Liver (tissue), 9 donors: ENCODE data around the gene OR10R2. TPM values are rescaled to one million over a fixed set of nuclear protein-coding genes. Genes with fewer than 3 reads are reported as not detected.

Experiments
- DNase-seq: peaks from one replicate; pipeline ENCODE4 v3.0.0-alpha.2; 2017; ENCODE audit warnings: low spot score
- H3K27ac ChIP-seq, 2 donors: one replicate each; pipeline ENCODE4 v1.7.0; 2013; ENCODE audit warnings: inconsistent platforms in 2 of 2, low read length in 2 of 2, control low read depth in 1 of 2, low read depth in 1 of 2, mild to moderate bottlenecking in 1 of 2
- H3K27me3 ChIP-seq, 4 donors: one replicate each; pipeline versions ENCODE4 v1.6.1 to v1.7.0; 2013; ENCODE audit warnings: low read length in 3 of 4, inconsistent platforms in 1 of 4, mild to moderate bottlenecking in 1 of 4, moderate library complexity in 1 of 4; ENCODE audit not compliant: control insufficient read depth in 4 of 4, insufficient read depth in 4 of 4
- H3K36me3 ChIP-seq, 4 donors: one replicate each; pipeline versions ENCODE4 v1.6.1 to v1.7.0; 2013; ENCODE audit warnings: low read length in 3 of 4, mild to moderate bottlenecking in 3 of 4, low read depth in 1 of 4, moderate library complexity in 1 of 4; ENCODE audit not compliant: control insufficient read depth in 4 of 4, insufficient read depth in 3 of 4
- H3K4me1 ChIP-seq, 4 donors: one replicate each; pipeline versions ENCODE4 v1.6.1 to v1.7.0; 2013; ENCODE audit warnings: low read length in 3 of 4, mild to moderate bottlenecking in 3 of 4, moderate library complexity in 1 of 4; ENCODE audit not compliant: control insufficient read depth in 4 of 4, insufficient read depth in 4 of 4
- H3K4me3 ChIP-seq, 3 donors: one replicate each; pipeline versions ENCODE4 v1.6.1 to v1.7.0; 2013; ENCODE audit warnings: low read length in 3 of 3, control low read depth in 1 of 3, low read depth in 1 of 3, mild to moderate bottlenecking in 1 of 3
- H3K9ac ChIP-seq, 2 donors: one replicate each; pipeline ENCODE4 v1.7.0; 2013; ENCODE audit warnings: low read length in 2 of 2, mild to moderate bottlenecking in 2 of 2, moderate library complexity in 2 of 2, control low read depth in 1 of 2, low read depth in 1 of 2
- H3K9me3 ChIP-seq, 4 donors: one replicate each; pipeline versions ENCODE4 v1.6.1 to v1.7.0; 2013; ENCODE audit warnings: low read length in 3 of 4; ENCODE audit not compliant: control insufficient read depth in 4 of 4
- EGR1 ChIP-seq, 2 donors: IDR thresholded peaks; 2 replicates each; pipeline ENCODE4 v1.6.1; 2016 to 2018; ENCODE audit warnings: antibody characterized with exemption in 2 of 2, low read depth in 2 of 2
- FOXA1 ChIP-seq: IDR thresholded peaks from 2 replicates; pipeline ENCODE4 v1.6.1; 2016; ENCODE audit warnings: antibody characterized with exemption
- FOXA2 ChIP-seq: IDR thresholded peaks from 2 replicates; pipeline ENCODE4 v1.6.1; 2016; ENCODE audit warnings: antibody characterized with exemption
- GABPA ChIP-seq, 2 donors: IDR thresholded peaks in 1 of 2; conservative IDR thresholded peaks in 1 of 2; 2 replicates each; pipeline ENCODE4 v1.6.1; 2016; ENCODE audit warnings: antibody characterized with exemption in 2 of 2, mild to moderate bottlenecking in 1 of 2, moderate library complexity in 1 of 2
- HNF4A ChIP-seq, 2 donors: conservative IDR thresholded peaks; 2 replicates each; pipeline ENCODE4 v1.6.1; 2016; ENCODE audit warnings: antibody characterized with exemption in 2 of 2, mild to moderate bottlenecking in 2 of 2
- HNF4G ChIP-seq: IDR thresholded peaks from 2 replicates; pipeline ENCODE4 v1.6.1; 2016; ENCODE audit warnings: antibody characterized with exemption
- JUND ChIP-seq, 2 donors: IDR thresholded peaks; 2 replicates each; pipeline ENCODE4 v1.6.1; 2016; ENCODE audit warnings: antibody characterized with exemption in 2 of 2
- NR2F2 ChIP-seq: IDR thresholded peaks from 2 replicates; pipeline ENCODE4 v1.6.1; 2016; ENCODE audit warnings: antibody characterized with exemption
- RAD21 ChIP-seq, 2 donors: IDR thresholded peaks; 2 replicates each; pipeline ENCODE4 v1.6.1; 2016; ENCODE audit warnings: antibody characterized with exemption in 2 of 2, mild to moderate bottlenecking in 2 of 2
- RXRA ChIP-seq, 2 donors: IDR thresholded peaks; 2 replicates each; pipeline ENCODE4 v1.6.1; 2017 to 2018; ENCODE audit warnings: antibody characterized with exemption in 2 of 2, mild to moderate bottlenecking in 1 of 2
- SP1 ChIP-seq: IDR thresholded peaks from 2 replicates; pipeline ENCODE4 v1.6.1; 2018; ENCODE audit warnings: antibody characterized with exemption, mild to moderate bottlenecking
- TAF1 ChIP-seq: conservative IDR thresholded peaks from 2 replicates; pipeline ENCODE4 v1.6.1; 2016; ENCODE audit warnings: antibody characterized with exemption, mild to moderate bottlenecking
- YY1 ChIP-seq: IDR thresholded peaks from 2 replicates; pipeline ENCODE4 v1.6.1; 2016; ENCODE audit warnings: antibody characterized with exemption, mild to moderate bottlenecking
- WGBS: extraction: QIAGEN DNeasy Blood & Tissue Kit; methylation state at CpG from one replicate; pipeline ENCODE4 v1.1.7; 2013; 5-methylcytosine and 5-hydroxymethylcytosine counted together
- polyA plus RNA-seq, 2 donors: library from polyadenylated mRNA; stranded (reverse) in 1 of 2; unstranded in 1 of 2; fragments of 200-250 nt in 1 of 2; fragments of >200 nt in 1 of 2; fragmentation: Nextera tagmentation in 1 of 2; extraction: Ambion mirVana in 1 of 2; gene quantifications; one replicate each; pipeline versions ENCODE4 v1.2.1 to v1.2.3, GENCODE V29; 2013 to 2015
- total RNA-seq, 2 donors: library from RNA; depleted of rRNA; stranded (reverse); fragments of >200 nt; gene quantifications; one replicate each; pipeline ENCODE4 v1.2.3, GENCODE V29; 2014
- TF ChIP-seq, protein P1 (sequence below): IDR thresholded peaks from 2 replicates; pipeline ENCODE4 v1.6.1; 2016; ENCODE audit warnings: antibody characterized with exemption, mild to moderate bottlenecking
- TF ChIP-seq, protein P2 (sequence below): IDR thresholded peaks from 2 replicates; pipeline ENCODE4 v1.6.1; 2016; ENCODE audit warnings: antibody characterized with exemption
- TF ChIP-seq, protein P3 (sequence below): fragments of 150-350 bp; IDR thresholded peaks from 2 replicates; pipeline ENCODE4 v1.5.1; 2017; ENCODE audit warnings: improper control_type of control experiment, low read depth, low read length; ENCODE audit not compliant: missing input control
- TF ChIP-seq, protein P4 (sequence below): IDR thresholded peaks from 2 replicates; pipeline ENCODE4 v1.6.1; 2016; ENCODE audit warnings: antibody characterized with exemption
- TF ChIP-seq, protein P5 (sequence below): IDR thresholded peaks from 2 replicates; pipeline ENCODE4 v1.6.1; 2016; ENCODE audit warnings: antibody characterized with exemption
- donor health status: healthy.
- donor health status: healthy.
- donor health status: healthy.
- donor health status: healthy.
- donor health status: healthy.

Gene OR10R2
- total and polyA plus RNA-seq, 4 donors, result not detected

DNA sequence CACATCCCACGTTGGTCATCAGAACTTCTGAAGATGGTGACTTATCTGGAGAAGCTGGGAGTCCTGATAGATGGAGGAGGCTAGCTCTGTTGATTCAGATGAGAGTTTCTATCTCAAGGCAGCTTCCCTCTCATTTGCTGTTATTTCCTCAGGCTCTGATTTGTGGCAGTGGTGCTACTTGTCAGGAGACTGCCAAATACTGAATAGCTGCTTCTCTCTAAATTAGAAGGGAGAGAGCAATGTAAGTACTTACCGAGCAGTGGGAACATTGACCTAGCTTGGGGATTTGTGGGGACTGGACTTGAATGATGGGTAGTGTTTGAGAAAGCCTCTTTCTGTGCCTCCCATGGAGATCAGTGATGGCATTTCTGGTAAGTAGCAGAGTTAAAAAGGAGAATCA lies 10.5 kb upstream of the OR10R2 start, which contains the start of gene OR10K1:
Gene OR10K1, plus strand, starts transcription at position 301 of the 400 bp plus-strand sequence. CDS start 3,728 bp downstream, outside the sequence.
- Histone ChIP-seq H3K9me3 (peaks cover 0 to 3% (median 1%) of the 10 kb centered on the region in 4 donors), H3K36me3 (no peaks in the 10 kb centered on the region), H3K27ac (no peak within 1 kb of the TSS), H3K4me1 (no peaks in the 10 kb centered on the region), H3K4me3 (no peak within 1 kb of the TSS), H3K9ac (no peak within 1 kb of the TSS), H3K27me3 (peaks cover 0 to 7% (median under 1%) of the 10 kb centered on the region in 4 donors)
- 56% methylated on average over 2 of the region's 2 CpGs for WGBS
- TF ChIP-seq, protein P1, sequence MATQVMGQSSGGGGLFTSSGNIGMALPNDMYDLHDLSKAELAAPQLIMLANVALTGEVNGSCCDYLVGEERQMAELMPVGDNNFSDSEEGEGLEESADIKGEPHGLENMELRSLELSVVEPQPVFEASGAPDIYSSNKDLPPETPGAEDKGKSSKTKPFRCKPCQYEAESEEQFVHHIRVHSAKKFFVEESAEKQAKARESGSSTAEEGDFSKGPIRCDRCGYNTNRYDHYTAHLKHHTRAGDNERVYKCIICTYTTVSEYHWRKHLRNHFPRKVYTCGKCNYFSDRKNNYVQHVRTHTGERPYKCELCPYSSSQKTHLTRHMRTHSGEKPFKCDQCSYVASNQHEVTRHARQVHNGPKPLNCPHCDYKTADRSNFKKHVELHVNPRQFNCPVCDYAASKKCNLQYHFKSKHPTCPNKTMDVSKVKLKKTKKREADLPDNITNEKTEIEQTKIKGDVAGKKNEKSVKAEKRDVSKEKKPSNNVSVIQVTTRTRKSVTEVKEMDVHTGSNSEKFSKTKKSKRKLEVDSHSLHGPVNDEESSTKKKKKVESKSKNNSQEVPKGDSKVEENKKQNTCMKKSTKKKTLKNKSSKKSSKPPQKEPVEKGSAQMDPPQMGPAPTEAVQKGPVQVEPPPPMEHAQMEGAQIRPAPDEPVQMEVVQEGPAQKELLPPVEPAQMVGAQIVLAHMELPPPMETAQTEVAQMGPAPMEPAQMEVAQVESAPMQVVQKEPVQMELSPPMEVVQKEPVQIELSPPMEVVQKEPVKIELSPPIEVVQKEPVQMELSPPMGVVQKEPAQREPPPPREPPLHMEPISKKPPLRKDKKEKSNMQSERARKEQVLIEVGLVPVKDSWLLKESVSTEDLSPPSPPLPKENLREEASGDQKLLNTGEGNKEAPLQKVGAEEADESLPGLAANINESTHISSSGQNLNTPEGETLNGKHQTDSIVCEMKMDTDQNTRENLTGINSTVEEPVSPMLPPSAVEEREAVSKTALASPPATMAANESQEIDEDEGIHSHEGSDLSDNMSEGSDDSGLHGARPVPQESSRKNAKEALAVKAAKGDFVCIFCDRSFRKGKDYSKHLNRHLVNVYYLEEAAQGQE, result no peak
- TF ChIP-seq YY1 (no peak), TAF1 (no peak), JUND (IDR thresholded peaks at IDR 0.05) (no peak), RXRA (IDR thresholded peaks at IDR 0.05) (no peak), EGR1 (IDR thresholded peaks at IDR 0.05; ENCODE audit: low read depth in 2 of 2) (no peak), HNF4G (no peak), SP1 (no peak), GABPA (IDR thresholded peaks at IDR 0.05 in 1 of 2, conservative IDR thresholded peaks at IDR 0.05 in 1 of 2) (no peak), FOXA1 (no peak), RAD21 (IDR thresholded peaks at IDR 0.05) (no peak), HNF4A (conservative IDR thresholded peaks at IDR 0.05) (no peak), NR2F2 (no peak), FOXA2 (no peak)
- TF ChIP-seq, protein P2, sequence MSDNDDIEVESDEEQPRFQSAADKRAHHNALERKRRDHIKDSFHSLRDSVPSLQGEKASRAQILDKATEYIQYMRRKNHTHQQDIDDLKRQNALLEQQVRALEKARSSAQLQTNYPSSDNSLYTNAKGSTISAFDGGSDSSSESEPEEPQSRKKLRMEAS, result no peak
- TF ChIP-seq, protein P3, sequence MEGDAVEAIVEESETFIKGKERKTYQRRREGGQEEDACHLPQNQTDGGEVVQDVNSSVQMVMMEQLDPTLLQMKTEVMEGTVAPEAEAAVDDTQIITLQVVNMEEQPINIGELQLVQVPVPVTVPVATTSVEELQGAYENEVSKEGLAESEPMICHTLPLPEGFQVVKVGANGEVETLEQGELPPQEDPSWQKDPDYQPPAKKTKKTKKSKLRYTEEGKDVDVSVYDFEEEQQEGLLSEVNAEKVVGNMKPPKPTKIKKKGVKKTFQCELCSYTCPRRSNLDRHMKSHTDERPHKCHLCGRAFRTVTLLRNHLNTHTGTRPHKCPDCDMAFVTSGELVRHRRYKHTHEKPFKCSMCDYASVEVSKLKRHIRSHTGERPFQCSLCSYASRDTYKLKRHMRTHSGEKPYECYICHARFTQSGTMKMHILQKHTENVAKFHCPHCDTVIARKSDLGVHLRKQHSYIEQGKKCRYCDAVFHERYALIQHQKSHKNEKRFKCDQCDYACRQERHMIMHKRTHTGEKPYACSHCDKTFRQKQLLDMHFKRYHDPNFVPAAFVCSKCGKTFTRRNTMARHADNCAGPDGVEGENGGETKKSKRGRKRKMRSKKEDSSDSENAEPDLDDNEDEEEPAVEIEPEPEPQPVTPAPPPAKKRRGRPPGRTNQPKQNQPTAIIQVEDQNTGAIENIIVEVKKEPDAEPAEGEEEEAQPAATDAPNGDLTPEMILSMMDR, result no peak
- TF ChIP-seq, protein P4, sequence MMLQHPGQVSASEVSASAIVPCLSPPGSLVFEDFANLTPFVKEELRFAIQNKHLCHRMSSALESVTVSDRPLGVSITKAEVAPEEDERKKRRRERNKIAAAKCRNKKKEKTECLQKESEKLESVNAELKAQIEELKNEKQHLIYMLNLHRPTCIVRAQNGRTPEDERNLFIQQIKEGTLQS, result no peak
- DNase-seq, result no peak

DNA sequence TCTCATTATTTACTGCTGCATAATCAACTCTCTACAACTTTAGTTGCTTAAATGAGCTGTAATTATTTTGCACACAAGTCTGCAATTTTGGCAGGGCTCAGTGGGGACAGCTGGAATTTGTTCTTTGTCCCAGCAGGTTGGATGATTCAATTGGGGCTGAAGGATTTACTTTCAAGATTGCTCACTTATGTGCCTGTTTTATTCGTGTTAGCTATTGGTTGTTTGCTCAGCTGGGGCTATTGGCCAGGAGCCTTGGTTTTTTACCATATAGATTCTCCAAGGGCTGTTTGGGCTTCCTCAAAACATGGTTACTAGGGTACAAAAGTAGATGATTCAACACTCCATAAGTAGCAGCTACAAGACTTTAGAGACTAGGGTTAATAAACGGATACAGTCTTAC lies 13.4 kb downstream of the OR10R2 start:
- no peak overlapping the region for H3K27ac ChIP-seq
- peaks cover 0 to 3% (median 0%) of the 10 kb centered on the region in 4 donors for H3K27me3 ChIP-seq
- H3K4me1 ChIP-seq, result no peaks in the 10 kb centered on the region
- no peak overlapping the region for H3K9ac ChIP-seq
- no peak for DNase-seq
- TF ChIP-seq EGR1 (IDR thresholded peaks at IDR 0.05; ENCODE audit: low read depth in 2 of 2) (no peak), GABPA (IDR thresholded peaks at IDR 0.05 in 1 of 2, conservative IDR thresholded peaks at IDR 0.05 in 1 of 2) (no peak), RAD21 (IDR thresholded peaks at IDR 0.05) (no peak), HNF4G (no peak), FOXA2 (no peak)
- TF ChIP-seq, protein P3, result no peak
- TF ChIP-seq, protein P1, result no peak
- TF ChIP-seq, protein P5, sequence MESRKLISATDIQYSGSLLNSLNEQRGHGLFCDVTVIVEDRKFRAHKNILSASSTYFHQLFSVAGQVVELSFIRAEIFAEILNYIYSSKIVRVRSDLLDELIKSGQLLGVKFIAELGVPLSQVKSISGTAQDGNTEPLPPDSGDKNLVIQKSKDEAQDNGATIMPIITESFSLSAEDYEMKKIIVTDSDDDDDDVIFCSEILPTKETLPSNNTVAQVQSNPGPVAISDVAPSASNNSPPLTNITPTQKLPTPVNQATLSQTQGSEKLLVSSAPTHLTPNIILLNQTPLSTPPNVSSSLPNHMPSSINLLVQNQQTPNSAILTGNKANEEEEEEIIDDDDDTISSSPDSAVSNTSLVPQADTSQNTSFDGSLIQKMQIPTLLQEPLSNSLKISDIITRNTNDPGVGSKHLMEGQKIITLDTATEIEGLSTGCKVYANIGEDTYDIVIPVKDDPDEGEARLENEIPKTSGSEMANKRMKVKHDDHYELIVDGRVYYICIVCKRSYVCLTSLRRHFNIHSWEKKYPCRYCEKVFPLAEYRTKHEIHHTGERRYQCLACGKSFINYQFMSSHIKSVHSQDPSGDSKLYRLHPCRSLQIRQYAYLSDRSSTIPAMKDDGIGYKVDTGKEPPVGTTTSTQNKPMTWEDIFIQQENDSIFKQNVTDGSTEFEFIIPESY, result no peak
- H3K36me3 ChIP-seq, result no peaks in the 10 kb centered on the region
- 42% methylated on average over 2 of the region's 2 CpGs for WGBS
- H3K4me3 ChIP-seq, result no peak overlapping the region
- H3K9me3 ChIP-seq, result peaks cover 0 to 1% (median 0%) of the 10 kb centered on the region in 4 donors
